Esophagus muscularis mucosa (tissue), 4 donors: ENCODE measurements around the gene TOM1L2. TPM values are rescaled to one million over a fixed set of nuclear protein-coding genes. Genes with fewer than 3 reads are reported as not detected.

Experiments used
- DNase-seq: peaks from one replicate; pipeline ENCODE4 v3.0.0-alpha.2; 2017; ENCODE audit errors: extremely low spot score
- H3K27ac ChIP-seq, 4 donors: fragments of 200-600 bp; sonication (generic); replicated peaks in 1 of 4; 1 replicate in 3 of 4; 2 replicates in 1 of 4; pipeline ENCODE4 v1.5.1; 2016 to 2019; ENCODE audit warnings: mild to moderate bottlenecking in 1 of 4
- H3K27me3 ChIP-seq, 4 donors: fragments of 200-600 bp; sonication (generic); one replicate each; pipeline versions ENCODE4 v1.5.1 to v1.6.0; 2016 to 2019
- H3K36me3 ChIP-seq, 4 donors: fragments of 200-600 bp; sonication (generic); one replicate each; pipeline ENCODE4 v1.5.1; 2016 to 2019
- H3K4me1 ChIP-seq, 4 donors: fragments of 200-600 bp; sonication (generic); one replicate each; pipeline ENCODE4 v1.5.1; 2016 to 2019
- H3K4me3 ChIP-seq, 4 donors: fragments of 200-600 bp; sonication (generic); 1 replicate in 2 of 4; 2 replicates in 2 of 4; pipeline ENCODE4 v1.5.1; 2016 to 2019; ENCODE audit warnings: mild to moderate bottlenecking in 4 of 4, moderate library complexity in 1 of 4
- H3K9me3 ChIP-seq, 4 donors: fragments of 200-600 bp; sonication (generic); 1 replicate in 3 of 4; 2 replicates in 1 of 4; pipeline ENCODE4 v1.5.1; 2016 to 2019
- CTCF ChIP-seq, 3 experiments: fragments of 200-600 bp in 2 of 3; fragments of 450-650 bp in 1 of 3; sonication (generic) in 2 of 3; IDR thresholded peaks; one replicate each; pipeline ENCODE4 v1.5.1; 2017 to 2019; ENCODE audit warnings: antibody characterized with exemption in 3 of 3, mild to moderate bottlenecking in 2 of 3, moderate library complexity in 1 of 3
- EP300 ChIP-seq: sonication (generic); formaldehyde crosslinking; IDR thresholded peaks from one replicate; pipeline ENCODE4 v1.6.1; 2017; ENCODE audit warnings: antibody characterized with exemption
- POLR2A ChIP-seq: fragments of 450-650 bp; IDR thresholded peaks from one replicate; pipeline ENCODE4 v1.6.1; 2017; ENCODE audit warnings: antibody characterized with exemption, moderate library complexity, mild to moderate bottlenecking, low read depth
- POLR2AphosphoS5 ChIP-seq, 2 donors: sonication (generic); formaldehyde crosslinking; IDR thresholded peaks; one replicate each; pipeline ENCODE4 v1.6.1; 2017; ENCODE audit warnings: antibody characterized with exemption in 2 of 2
- WGBS: methylation state at CpG from one replicate; pipeline ENCODE4 v1.1.5; 2018; 5-methylcytosine and 5-hydroxymethylcytosine counted together
- intact Hi-C: fragments of 100-400 bp; cut with DNase I; formaldehyde crosslinking; loops from one replicate; pipeline ENCODE4 v1.15.1; 2023
- total RNA-seq, 4 donors: library from RNA; depleted of rRNA; stranded (reverse); fragments of >200 nt; gene quantifications; one replicate each; pipeline versions ENCODE4 v1.1.0 to v1.2.1, GENCODE V29; 2016

TOM1L2 gene
- total RNA-seq, 4 donors from 2014 or later: 64.4 to 96.9 (median 75.0) TPM

- Histone ChIP-seq H3K36me3 (peaks cover 0 to 13% (median 6%) of the 10 kb centered on the region in 4 donors), H3K27me3 (no peaks in the 10 kb centered on the region), H3K9me3 (no peaks in the 10 kb centered on the region), H3K4me1 (no peaks in the 10 kb centered on the region), H3K27ac (no peak overlapping the region), H3K4me3 (no peak overlapping the region)
- intact Hi-C loops: no loop called here
- no peak for DNase-seq
- WGBS: 84% methylated on average over 14 of the region's 14 CpGs
- TF ChIP-seq EP300 (no peak), POLR2AphosphoS5 (IDR thresholded peaks at IDR 0.05) (no peak)
Observed at GRCh38 chr17:17987901-17988300, 15.7 kb upstream of the TOM1L2 start.

GRCh38 chr17:17987187-17987896 lies 15.1 kb upstream of the TOM1L2 start:
- WGBS: 80% methylated on average over 7 of the region's 7 CpGs
- intact Hi-C loops: no loop called here
- DNase-seq: no peak
- Histone ChIP-seq H3K27ac (no peak overlapping the region), H3K36me3 (peaks cover 0 to 13% (median 6%) of the 10 kb centered on the region in 4 donors), H3K4me3 (no peak overlapping the region), H3K27me3 (no peaks in the 10 kb centered on the region), H3K9me3 (no peaks in the 10 kb centered on the region), H3K4me1 (no peaks in the 10 kb centered on the region)
- TF ChIP-seq POLR2A: no peak
- no peak for TF ChIP-seq EP300
- no peak for TF ChIP-seq CTCF (IDR thresholded peaks at IDR 0.05)
- TF ChIP-seq POLR2AphosphoS5 (IDR thresholded peaks at IDR 0.05): no peak

- TF ChIP-seq POLR2AphosphoS5 (IDR thresholded peaks at IDR 0.05) (no peak), EP300 (no peak), POLR2A (no peak), CTCF (IDR thresholded peaks at IDR 0.05) (no peak)
- intact Hi-C loops: no loop called here
- peaks cover 0 to 13% (median 6%) of the 10 kb centered on the region in 4 donors for H3K36me3 ChIP-seq
- no peaks in the 10 kb centered on the region for H3K9me3 ChIP-seq
- no peak overlapping the region for H3K27ac ChIP-seq
- 75% methylated on average over 2 of the region's 3 CpGs for WGBS
- H3K4me3 ChIP-seq: no peak overlapping the region
- no peaks in the 10 kb centered on the region for H3K27me3 ChIP-seq
- no peak for DNase-seq
- H3K4me1 ChIP-seq: no peaks in the 10 kb centered on the region
Observed at GRCh38 chr17:17985555-17985954, 13.4 kb upstream of the TOM1L2 start.

GRCh38 chr17:17985153-17985552 lies 13.0 kb upstream of the TOM1L2 start:
- Histone ChIP-seq H3K27me3 (no peaks in the 10 kb centered on the region), H3K4me1 (no peaks in the 10 kb centered on the region), H3K4me3 (no peak overlapping the region), H3K27ac (no peak overlapping the region), H3K9me3 (no peaks in the 10 kb centered on the region), H3K36me3 (peaks cover 0 to 13% (median 6%) of the 10 kb centered on the region in 4 donors)
- no peak for DNase-seq
- WGBS: 100% methylated on average over 1 of the region's 2 CpGs
- intact Hi-C loops: no loop called here
- TF ChIP-seq CTCF (IDR thresholded peaks at IDR 0.05) (no peak), POLR2AphosphoS5 (IDR thresholded peaks at IDR 0.05) (no peak), POLR2A (no peak)

- WGBS: 97% methylated on average over 5 of the region's 6 CpGs
- intact Hi-C loops: no loop called here
- no peak for DNase-seq
Observed at GRCh38 chr17:17983776-17984175, 11.6 kb upstream of the TOM1L2 start.

More at GRCh38 chr17:17983776-17984175, 11.6 kb upstream of the TOM1L2 start:
- TF ChIP-seq EP300 (no peak), CTCF (IDR thresholded peaks at IDR 0.05) (no peak), POLR2AphosphoS5 (IDR thresholded peaks at IDR 0.05) (no peak)
- peaks cover 0 to 13% (median 2%) of the 10 kb centered on the region in 4 donors for H3K36me3 ChIP-seq
- H3K9me3 ChIP-seq: no peaks in the 10 kb centered on the region
- no peaks in the 10 kb centered on the region for H3K27me3 ChIP-seq
- H3K27ac ChIP-seq: no peak overlapping the region
- H3K4me3 ChIP-seq: no peak overlapping the region
- H3K4me1 ChIP-seq: no peaks in the 10 kb centered on the region
